ENCODE data around the gene LRRK1.

Gene LRRK1

GRCh38 chr15:101063891-101064794, 145.0 kb downstream of the LRRK1 start:
- no peak for DNase-seq (ENCODE audit: extremely low read depth, insufficient read length)
- no peak overlapping the region for H3K4me3 ChIP-seq (replicated peaks; ENCODE audit: low read depth, low read length)
- TF ChIP-seq CTCF (IDR thresholded peaks at IDR 0.05; ENCODE audit: insufficient read depth, low read length, poor library complexity, severe bottlenecking) = no peak
- no peaks in the 10 kb centered on the region for H3K27me3 ChIP-seq (replicated peaks; ENCODE audit: control insufficient read depth, insufficient read depth, low read length)
- peaks cover 78% of the 10 kb centered on the region for H3K36me3 ChIP-seq (ENCODE audit: control insufficient read depth, insufficient read depth, low read length)

GRCh38 chr15:101064795-101065569, 145.8 kb downstream of the LRRK1 start:
- H3K36me3 ChIP-seq (ENCODE audit: control insufficient read depth, insufficient read depth, low read length) = peaks cover 74% of the 10 kb centered on the region
- TF ChIP-seq CTCF (IDR thresholded peaks at IDR 0.05; ENCODE audit: insufficient read depth, low read length, poor library complexity, severe bottlenecking) = no peak
- no peak overlapping the region for H3K4me3 ChIP-seq (replicated peaks; ENCODE audit: low read depth, low read length)
- no peaks in the 10 kb centered on the region for H3K27me3 ChIP-seq (replicated peaks; ENCODE audit: control insufficient read depth, insufficient read depth, low read length)
- DNase-seq (ENCODE audit: extremely low read depth, insufficient read length) = no peak

GRCh38 chr15:101065570-101066221, 146.5 kb downstream of the LRRK1 start:
- DNase-seq (ENCODE audit: extremely low read depth, insufficient read length) = no peak
- Histone ChIP-seq H3K27me3 (replicated peaks; ENCODE audit: control insufficient read depth, insufficient read depth, low read length) (no peaks in the 10 kb centered on the region), H3K36me3 (ENCODE audit: control insufficient read depth, insufficient read depth, low read length) (peaks cover 73% of the 10 kb centered on the region), H3K4me3 (replicated peaks; ENCODE audit: low read depth, low read length) (no peak overlapping the region)
- no peak for TF ChIP-seq CTCF (IDR thresholded peaks at IDR 0.05; ENCODE audit: insufficient read depth, low read length, poor library complexity, severe bottlenecking)

GRCh38 chr15:101066501-101067408, 147.6 kb downstream of the LRRK1 start:
- peaks cover 71% of the 10 kb centered on the region for H3K36me3 ChIP-seq (ENCODE audit: control insufficient read depth, insufficient read depth, low read length)
- DNase-seq (ENCODE audit: extremely low read depth, insufficient read length) = no peak

More at GRCh38 chr15:101066501-101067408, 147.6 kb downstream of the LRRK1 start:
- no peak overlapping the region for H3K4me3 ChIP-seq (replicated peaks; ENCODE audit: low read depth, low read length)
- TF ChIP-seq CTCF (IDR thresholded peaks at IDR 0.05; ENCODE audit: insufficient read depth, low read length, poor library complexity, severe bottlenecking) = no peak
- H3K27me3 ChIP-seq (replicated peaks; ENCODE audit: control insufficient read depth, insufficient read depth, low read length) = no peaks in the 10 kb centered on the region

All from GM06990 (cell line).